BE2C (cell line): ENCODE measurements around the gene PUS1.
A peak's percentile ranks its signal among the peaks of the same experiment; 100 is the strongest.
"Not testable (repeated sequence)": the region's sequence is repeated elsewhere in the genome, so short reads cannot be mapped to it uniquely, and the experiment has no call there.

Source experiments
- DNase-seq: peaks from one replicate; pipeline ENCODE4 v3.0.0-alpha.2; 2020
- H3K27me3 ChIP-seq: fragments of 250-450 bp; sonication (Bioruptor Pico); 2 replicates; pipeline ENCODE4 v1.5.1; 2020; ENCODE audit warnings: mild to moderate bottlenecking
- H3K36me3 ChIP-seq: fragments of 250-450 bp; sonication (Bioruptor Pico); 2 replicates; pipeline ENCODE4 v1.5.1; 2020; ENCODE audit warnings: mild to moderate bottlenecking
- H3K4me1 ChIP-seq: fragments of 250-450 bp; sonication (Bioruptor Pico); 2 replicates; pipeline ENCODE4 v1.5.1; 2020
- H3K4me3 ChIP-seq: 2 replicates; pipeline ENCODE4 v1.5.1; 2011; ENCODE audit warnings: low read depth, low read length
- H3K9me3 ChIP-seq: fragments of 250-450 bp; sonication (Bioruptor Pico); 2 replicates; pipeline ENCODE4 v1.5.1; 2020
- CTCF ChIP-seq: IDR thresholded peaks from 2 replicates; pipeline ENCODE4 v1.5.1; 2012; ENCODE audit warnings: mild to moderate bottlenecking, low read depth, low read length

Gene PUS1

GRCh38 chr12:131943876-131944275 lies 14.8 kb downstream of the PUS1 start:
- Histone ChIP-seq H3K36me3 (peaks cover 55% of the 10 kb centered on the region), H3K4me1 (no peaks in the 10 kb centered on the region), H3K9me3 (no peaks in the 10 kb centered on the region), H3K4me3 (no peak overlapping the region), H3K27me3 (no peaks in the 10 kb centered on the region)
- no peak for TF ChIP-seq CTCF
- DNase-seq, result no peak

GRCh38 chr12:131944601-131945251 lies 15.7 kb downstream of the PUS1 start:
- no peaks in the 10 kb centered on the region for H3K9me3 ChIP-seq
- no peak for TF ChIP-seq CTCF
- no peaks in the 10 kb centered on the region for H3K4me1 ChIP-seq
- no peak for DNase-seq
- peaks cover 46% of the 10 kb centered on the region for H3K36me3 ChIP-seq
- no peaks in the 10 kb centered on the region for H3K27me3 ChIP-seq
- no peak overlapping the region for H3K4me3 ChIP-seq

DNA sequence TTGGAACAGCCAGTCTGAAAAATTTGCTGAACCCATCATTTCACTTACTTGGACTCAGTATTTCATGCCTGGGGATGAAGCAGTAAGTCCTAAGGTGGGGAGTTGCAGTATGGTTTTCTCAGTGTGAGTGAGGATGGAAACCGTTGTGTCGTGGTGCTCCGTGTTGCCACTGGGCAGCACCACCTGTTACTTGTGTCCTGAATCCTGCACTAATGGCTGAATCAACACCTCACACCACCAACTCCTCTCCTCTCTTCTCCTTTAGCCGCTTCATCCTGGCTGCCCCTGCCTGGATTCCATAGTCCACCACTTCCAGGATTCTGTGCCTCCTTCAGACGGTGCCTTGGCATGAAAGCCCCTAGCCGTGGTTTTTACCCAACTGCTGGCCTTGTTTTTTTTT lies 17.7 kb downstream of the PUS1 start:
- no peak for DNase-seq
- Histone ChIP-seq H3K36me3 (peaks cover 29% of the 10 kb centered on the region), H3K4me1 (no peaks in the 10 kb centered on the region), H3K9me3 (no peaks in the 10 kb centered on the region), H3K27me3 (no peaks in the 10 kb centered on the region), H3K4me3 (no peak overlapping the region)
- no peak for TF ChIP-seq CTCF

DNA sequence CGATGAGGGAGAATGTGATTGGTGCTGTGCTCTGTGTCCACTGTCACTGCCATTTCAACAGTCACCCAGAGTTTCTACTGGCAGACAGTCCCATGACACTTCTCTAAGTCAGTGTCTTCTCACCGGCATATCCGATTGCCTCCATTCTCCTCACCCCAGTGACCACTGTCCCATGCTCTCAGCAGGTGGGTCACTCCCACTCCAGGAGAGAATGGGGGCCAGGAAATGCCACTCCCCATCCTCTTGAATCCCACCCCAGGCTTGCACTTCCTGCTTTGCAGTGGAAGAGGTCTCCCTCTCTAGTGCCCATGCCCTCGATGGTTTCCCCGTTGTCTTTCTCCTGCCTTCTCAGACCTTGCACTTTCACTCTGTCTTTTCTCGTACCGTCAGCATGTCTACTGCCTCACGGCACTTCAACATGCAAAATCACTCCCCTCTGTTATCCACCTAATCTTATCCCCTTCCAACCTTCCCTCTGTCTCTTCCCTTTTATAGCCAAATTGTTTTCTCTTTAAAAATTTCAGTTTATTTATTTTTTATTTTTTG lies 18.5 kb downstream of the PUS1 start:
- Histone ChIP-seq H3K4me3 (no peak overlapping the region), H3K9me3 (no peaks in the 10 kb centered on the region), H3K27me3 (no peaks in the 10 kb centered on the region), H3K36me3 (peaks cover 21% of the 10 kb centered on the region), H3K4me1 (no peaks in the 10 kb centered on the region)
- no peak for DNase-seq
- TF ChIP-seq CTCF, result no peak

DNA sequence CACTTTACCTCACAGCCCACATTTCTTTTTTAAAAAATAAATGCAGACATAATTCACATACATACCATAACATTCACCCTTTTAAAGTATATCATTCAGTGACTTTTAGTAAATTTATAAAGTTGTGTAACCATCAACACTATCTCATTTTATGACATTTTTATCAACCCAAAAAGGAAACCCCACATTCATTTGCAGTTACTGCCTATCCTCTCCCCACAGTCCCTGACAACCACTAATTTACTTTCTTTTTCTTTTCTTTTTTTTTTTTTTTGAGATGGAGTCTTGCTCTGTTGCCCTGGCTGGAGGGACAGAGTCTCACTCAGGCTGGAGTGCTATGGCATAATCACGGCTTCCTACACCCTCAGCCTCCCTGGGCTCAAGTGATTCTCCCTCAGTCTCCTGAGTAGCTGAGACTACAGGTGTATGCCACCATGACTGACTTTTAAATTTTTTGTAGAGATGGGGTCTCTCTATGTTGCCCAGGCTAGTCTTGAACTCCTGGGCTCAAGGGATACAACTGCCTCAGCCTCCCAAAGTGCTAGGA lies 19.2 kb downstream of the PUS1 start:
- Histone ChIP-seq H3K27me3 (no peaks in the 10 kb centered on the region), H3K4me3 (no peak overlapping the region), H3K9me3 (no peaks in the 10 kb centered on the region), H3K36me3 (peaks cover 14% of the 10 kb centered on the region), H3K4me1 (no peaks in the 10 kb centered on the region)
- no peak for TF ChIP-seq CTCF
- no peak for DNase-seq

DNA sequence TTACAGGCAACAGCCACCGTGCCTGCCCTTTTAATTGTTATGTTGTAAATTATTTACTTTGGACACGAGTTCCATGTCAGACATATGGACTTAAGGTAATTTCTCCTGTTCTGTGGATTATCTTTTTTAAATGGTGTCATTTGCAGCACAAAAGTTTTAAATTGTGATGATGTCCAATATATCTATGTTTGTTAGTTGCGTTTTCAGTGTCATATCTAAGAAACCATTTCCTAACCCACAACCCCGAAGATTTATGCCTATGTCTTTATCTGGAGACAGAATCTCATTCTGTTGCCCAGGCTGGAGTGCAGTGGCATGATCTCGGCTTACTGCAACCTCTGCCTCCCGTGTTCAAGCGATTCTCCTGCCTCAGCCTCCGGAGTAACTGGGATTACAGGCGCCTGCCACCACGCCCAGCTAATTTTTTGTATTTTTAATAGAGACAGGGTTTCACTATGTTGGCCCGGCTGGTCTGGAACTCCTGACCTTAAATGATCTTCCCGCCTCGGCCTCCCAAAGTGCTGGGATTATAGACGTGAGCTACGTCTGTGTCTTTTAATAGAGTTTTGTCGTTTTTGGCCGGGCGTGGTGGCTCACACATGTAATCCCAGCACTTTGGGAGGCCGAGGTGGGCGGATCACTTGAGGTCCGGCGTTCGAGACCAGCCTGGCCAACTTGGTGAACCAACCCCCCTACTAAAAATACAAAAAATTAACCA lies 19.8 kb downstream of the PUS1 start:
- H3K36me3 ChIP-seq, H3K4me1 ChIP-seq, H3K9me3 ChIP-seq, DNase-seq, H3K27me3 ChIP-seq: not testable (repeated sequence)
- peak overlapping the region; percentile 39 for H3K4me3 ChIP-seq
